Neural progenitor cell (in vitro differentiated cells): ENCODE measurements around the gene LDHD. TPM values are rescaled to one million over a fixed set of nuclear protein-coding genes. Genes with fewer than 3 reads are reported as not detected.

Experiments
- DNase-seq: peaks from one replicate; pipeline ENCODE4 v3.0.0-alpha.2; 2016; ENCODE audit warnings: low spot score
- H2AFZ ChIP-seq: fragments of 200-600 bp; sonication (generic); replicated peaks from 2 replicates; pipeline ENCODE4 v1.6.1; 2016; ENCODE audit warnings: antibody characterized with exemption
- H3F3A ChIP-seq: fragments of 200-600 bp; sonication (generic); 2 replicates; pipeline ENCODE4 v1.6.1; 2016; ENCODE audit warnings: antibody characterized with exemption, low read depth
- H3K27ac ChIP-seq: fragments of 200-600 bp; sonication (generic); 2 replicates; pipeline ENCODE4 v1.5.1; 2016; ENCODE audit warnings: mild to moderate bottlenecking
- H3K27me3 ChIP-seq: fragments of 200-600 bp; sonication (generic); 2 replicates; pipeline ENCODE4 v1.6.1; 2016; ENCODE audit warnings: mild to moderate bottlenecking, moderate library complexity
- H3K36me3 ChIP-seq: fragments of 200-600 bp; sonication (generic); 2 replicates; pipeline ENCODE4 v1.5.1; 2016
- H3K4me1 ChIP-seq: fragments of 200-600 bp; sonication (generic); 2 replicates; pipeline ENCODE4 v1.6.1; 2016; ENCODE audit warnings: mixed run types
- H3K4me2 ChIP-seq: fragments of 200-600 bp; sonication (generic); 2 replicates; pipeline ENCODE4 v1.6.1; 2016
- H3K4me3 ChIP-seq: fragments of 200-600 bp; sonication (generic); 2 replicates; pipeline ENCODE4 v1.5.1; 2016
- H3K79me2 ChIP-seq: fragments of 200-600 bp; sonication (generic); 2 replicates; pipeline ENCODE4 v1.6.1; 2016; ENCODE audit warnings: low read depth
- H3K9ac ChIP-seq: fragments of 200-600 bp; sonication (generic); 2 replicates; pipeline ENCODE4 v1.6.1; 2016
- H3K9me3 ChIP-seq: fragments of 200-600 bp; sonication (generic); 2 replicates; pipeline ENCODE4 v1.5.1; 2016; ENCODE audit warnings: low read depth
- H4K20me1 ChIP-seq: fragments of 200-600 bp; sonication (generic); 2 replicates; pipeline ENCODE4 v1.6.1; 2016; ENCODE audit warnings: low read depth
- H3K27ac Mint-ChIP-seq: 3 replicates; pipeline ENCODE4 v1.8.0; 2021; ENCODE audit warnings: mixed read lengths
- H3K27me3 Mint-ChIP-seq: 2 replicates; pipeline ENCODE4 v1.8.0; 2022; ENCODE audit warnings: low read depth, mild to moderate bottlenecking, inconsistent platforms, moderate library complexity, mixed read lengths; ENCODE audit not compliant: insufficient read depth
- H3K36me3 Mint-ChIP-seq: 3 replicates; pipeline ENCODE4 v1.8.0; 2021; ENCODE audit warnings: mixed read lengths
- H3K4me1 Mint-ChIP-seq: 3 replicates; pipeline ENCODE4 v1.8.0; 2021; ENCODE audit warnings: mixed read lengths
- H3K4me3 Mint-ChIP-seq: 3 replicates; pipeline ENCODE4 v1.8.0; 2021; ENCODE audit warnings: mild to moderate bottlenecking, moderate library complexity, mixed read lengths
- H3K9me3 Mint-ChIP-seq: 3 replicates; pipeline ENCODE4 v1.8.0; 2020; ENCODE audit warnings: mixed read lengths
- CTCF ChIP-seq: fragments of 200-600 bp; sonication (generic); IDR thresholded peaks from 2 replicates; pipeline ENCODE4 v1.5.1; 2017; ENCODE audit warnings: antibody characterized with exemption, mild to moderate bottlenecking
- EZH2 ChIP-seq: fragments of 200-600 bp; sonication (generic); IDR thresholded peaks from 2 replicates; pipeline ENCODE4 v1.6.1; 2017; ENCODE audit warnings: antibody characterized with exemption, mild to moderate bottlenecking, moderate library complexity
- EZH2phosphoT487 ChIP-seq: fragments of 200-600 bp; sonication (generic); IDR thresholded peaks from 2 replicates; pipeline ENCODE4 v1.6.1; 2017; ENCODE audit warnings: antibody characterized with exemption
- total RNA-seq: library from RNA; depleted of rRNA; stranded (reverse); fragments of >200 nt; gene quantifications from 2 replicates; pipeline ENCODE4 v1.2.3, GENCODE V29; 2015; ENCODE audit warnings: low replicate concordance

LDHD gene
- total RNA-seq, 1 donor from 2014 or later = 0.60 TPM

GRCh38 chr16:75143941-75144340 lies 27.4 kb upstream of the LDHD start:
- Histone ChIP-seq H3K4me3 (no peak overlapping the region), H2AFZ (no peak overlapping the region), H4K20me1 (no peaks in the 10 kb centered on the region), H3K9ac (no peak overlapping the region), H3K9me3 (no peaks in the 10 kb centered on the region), H3F3A (peaks cover 6% of the 10 kb centered on the region), H3K79me2 (peaks cover 1% of the 10 kb centered on the region), H3K27me3 (no peaks in the 10 kb centered on the region), H3K27ac (no peak overlapping the region), H3K36me3 (no peaks in the 10 kb centered on the region), H3K4me1 (no peaks in the 10 kb centered on the region), H3K4me2 (no peak overlapping the region)
- H3K4me1 Mint-ChIP-seq = peaks cover under 1% of the 10 kb centered on the region
- H3K27ac Mint-ChIP-seq = no peak overlapping the region
- H3K9me3 Mint-ChIP-seq = peaks cover 12% of the 10 kb centered on the region
- H3K4me3 Mint-ChIP-seq = no peak overlapping the region
- TF ChIP-seq CTCF = no peak
- no peak for TF ChIP-seq EZH2phosphoT487
- TF ChIP-seq EZH2 = no peak
- H3K27me3 Mint-ChIP-seq = peaks cover 2% of the 10 kb centered on the region
- no peak for DNase-seq
- H3K36me3 Mint-ChIP-seq = peaks cover 6% of the 10 kb centered on the region

- DNase-seq = no peak
- Histone ChIP-seq H3K9ac (no peak overlapping the region), H3K9me3 (no peaks in the 10 kb centered on the region), H2AFZ (no peak overlapping the region), H3K36me3 (no peaks in the 10 kb centered on the region), H3K4me2 (no peak overlapping the region), H3K79me2 (no peaks in the 10 kb centered on the region), H3F3A (no peaks in the 10 kb centered on the region), H3K4me3 (no peak overlapping the region), H4K20me1 (no peaks in the 10 kb centered on the region), H3K27ac (no peak overlapping the region), H3K4me1 (no peaks in the 10 kb centered on the region), H3K27me3 (no peaks in the 10 kb centered on the region)
- no peak for TF ChIP-seq EZH2phosphoT487
- TF ChIP-seq CTCF = no peak
- no peak for TF ChIP-seq EZH2
- Mint-ChIP-seq H3K27ac (no peak overlapping the region), H3K4me3 (no peak overlapping the region), H3K9me3 (peaks cover 9% of the 10 kb centered on the region), H3K36me3 (peaks cover 5% of the 10 kb centered on the region), H3K4me1 (peaks cover 6% of the 10 kb centered on the region), H3K27me3 (peaks cover 2% of the 10 kb centered on the region)
Observed at GRCh38 chr16:75139498-75139897, 22.9 kb upstream of the LDHD start.

- H3K4me1 Mint-ChIP-seq = peaks cover 6% of the 10 kb centered on the region
- H3K4me2 ChIP-seq = no peak overlapping the region
Observed at GRCh38 chr16:75138636-75139035, 22.1 kb upstream of the LDHD start.

GRCh38 chr16:75138233-75138632 lies 21.7 kb upstream of the LDHD start:
- H3K36me3 Mint-ChIP-seq = peaks cover 5% of the 10 kb centered on the region
- Histone ChIP-seq H3K4me1 (no peaks in the 10 kb centered on the region), H3K9me3 (no peaks in the 10 kb centered on the region), H3K4me3 (no peak overlapping the region), H3K9ac (no peak overlapping the region), H3K27ac (no peak overlapping the region), H3F3A (no peaks in the 10 kb centered on the region), H3K27me3 (no peaks in the 10 kb centered on the region), H4K20me1 (no peaks in the 10 kb centered on the region), H2AFZ (peak overlapping the region; percentile 68), H3K4me2 (no peak overlapping the region), H3K79me2 (no peaks in the 10 kb centered on the region), H3K36me3 (no peaks in the 10 kb centered on the region)
- DNase-seq = no peak
- H3K4me1 Mint-ChIP-seq = peaks cover 6% of the 10 kb centered on the region
- TF ChIP-seq EZH2phosphoT487 (no peak), EZH2 (no peak)
- H3K27me3 Mint-ChIP-seq = peaks cover 2% of the 10 kb centered on the region
- H3K4me3 Mint-ChIP-seq = no peak overlapping the region
- peaks cover 9% of the 10 kb centered on the region for H3K9me3 Mint-ChIP-seq
- H3K27ac Mint-ChIP-seq = no peak overlapping the region

More at GRCh38 chr16:75138636-75139035, 22.1 kb upstream of the LDHD start:
- peaks cover 5% of the 10 kb centered on the region for H3K36me3 Mint-ChIP-seq
- H3K4me3 ChIP-seq = no peak overlapping the region
- DNase-seq = no peak
- peak overlapping the region; percentile 68 for H2AFZ ChIP-seq
- H3K27ac Mint-ChIP-seq = no peak overlapping the region
- H3K9ac ChIP-seq = no peak overlapping the region
- H4K20me1 ChIP-seq = no peaks in the 10 kb centered on the region
- no peaks in the 10 kb centered on the region for H3K27me3 ChIP-seq
- H3K36me3 ChIP-seq = no peaks in the 10 kb centered on the region
- H3K27me3 Mint-ChIP-seq = peaks cover 2% of the 10 kb centered on the region
- no peaks in the 10 kb centered on the region for H3K79me2 ChIP-seq
- peaks cover 9% of the 10 kb centered on the region for H3K9me3 Mint-ChIP-seq
- H3K4me3 Mint-ChIP-seq = no peak overlapping the region
- no peaks in the 10 kb centered on the region for H3F3A ChIP-seq
- TF ChIP-seq EZH2phosphoT487 = no peak
- H3K27ac ChIP-seq = no peak overlapping the region
- H3K4me1 ChIP-seq = no peaks in the 10 kb centered on the region
- H3K9me3 ChIP-seq = no peaks in the 10 kb centered on the region
